ENCODE results near the gene CRX. TPM values are rescaled to one million over a fixed set of nuclear protein-coding genes. Genes with fewer than 3 reads are reported as not detected.

CRX gene
- total and polyA plus RNA-seq, 2 donors (not counting 3 experiments of a cell fraction or from before 2014, with no cell fraction given), result not detected

DNA sequence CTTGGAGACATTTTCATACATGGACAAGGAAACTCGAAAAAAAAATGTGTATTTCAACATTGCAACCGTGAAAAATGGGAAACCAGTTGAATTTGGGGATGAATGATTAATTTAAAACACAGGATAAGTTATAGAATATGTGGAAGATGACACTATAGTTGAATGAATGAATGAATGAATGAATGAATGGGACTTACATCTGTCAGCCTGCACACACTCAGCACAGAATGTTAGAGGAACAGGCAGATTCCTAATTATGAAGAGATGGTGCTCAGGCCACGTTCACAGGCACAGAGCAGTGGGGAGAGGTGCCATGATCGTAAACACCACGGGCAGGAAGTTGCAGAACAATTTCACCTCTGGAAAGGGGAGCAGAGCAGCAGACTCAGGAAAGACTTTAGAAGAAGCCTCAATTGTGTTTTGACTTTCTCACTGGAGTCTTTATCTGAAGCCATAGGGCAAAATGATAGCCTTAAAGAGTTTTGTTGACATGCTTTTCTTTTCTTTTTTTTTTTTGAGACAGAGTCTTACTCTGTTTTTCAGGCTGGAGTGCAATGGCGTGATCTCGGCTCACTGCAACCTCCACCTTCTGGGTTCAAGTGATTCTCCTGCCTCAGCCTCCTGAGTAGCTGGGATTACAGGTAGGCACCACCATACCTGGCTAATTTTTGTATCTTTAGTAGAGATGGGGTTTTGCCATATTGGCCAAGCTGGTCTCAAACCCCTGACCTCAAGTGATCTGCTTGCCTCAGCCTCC lies 69.3 kb downstream of the CRX start:
- Histone ChIP-seq H3K27me3 (ENCODE audit: control insufficient read depth in 2 of 2, insufficient read depth in 2 of 2, low read length in 2 of 2) (no peaks in the 10 kb centered on the region), H3K4me2 (ENCODE audit: insufficient read depth, low read length) (no peak overlapping the region), H3K4me1 (ENCODE audit: control insufficient read depth, extremely low read depth, insufficient read depth, low read length) (no peaks in the 10 kb centered on the region), H3K79me2 (ENCODE audit: control insufficient read depth, insufficient read depth, low read length) (no peaks in the 10 kb centered on the region), H3K27ac (ENCODE audit: insufficient read depth, low read depth, low read length) (no peak overlapping the region), H4K20me1 (replicated peaks; ENCODE audit: control insufficient read depth, extremely low read depth, insufficient read depth, low read length) (no peaks in the 10 kb centered on the region), H3K9me3 (replicated peaks; ENCODE audit: control insufficient read depth, insufficient read depth, low read length) (no peaks in the 10 kb centered on the region), H3K36me3 (ENCODE audit: control insufficient read depth in 2 of 2, extremely low read depth in 1 of 2, insufficient read depth in 2 of 2, low read length in 2 of 2) (no peaks in the 10 kb centered on the region), H3K4me3 (replicated peaks in 1 of 3; ENCODE audit: insufficient read depth in 1 of 3, low read depth in 1 of 3, low read length in 3 of 3) (no peak overlapping the region), H3K9ac (replicated peaks; ENCODE audit: extremely low read depth, insufficient read depth, low read length) (no peak overlapping the region), H3K9me1 (replicated peaks; ENCODE audit: control insufficient read depth, extremely low read depth, insufficient read depth, low read length) (no peaks in the 10 kb centered on the region), H2AFZ (ENCODE audit: low read depth, low read length) (no peak overlapping the region)
- CTCF ChIA-PET, result interaction anchor here (2.2 kb wide), 1 partner anchor 22 kb away, joined by 9 read pairs; no protein-coding TSS in a partner anchor
- POLR2A ChIA-PET, result no interaction called here
- no peak for FAIRE-seq
- intact Hi-C loops (cut with micrococcal nuclease) (no loop called here), dilution Hi-C loops (cut with MboI; ENCODE audit: extremely low pct_ligation_motif_present, low sequenced_read_pairs) (no loop called here)
- TF ChIP-seq POLR2A (IDR thresholded peaks at IDR 0.05; ENCODE audit: low read depth, low read length), result no peak
- TF ChIP-seq JUN (IDR thresholded peaks at IDR 0.05; ENCODE audit: borderline replicate concordance, insufficient read depth, insufficient read length, low read depth), result no peak
- no peak for TF ChIP-seq POLR2AphosphoS5 (IDR thresholded peaks at IDR 0.05; ENCODE audit: insufficient read depth, low read depth, low read length)
- TF ChIP-seq, protein P1, sequence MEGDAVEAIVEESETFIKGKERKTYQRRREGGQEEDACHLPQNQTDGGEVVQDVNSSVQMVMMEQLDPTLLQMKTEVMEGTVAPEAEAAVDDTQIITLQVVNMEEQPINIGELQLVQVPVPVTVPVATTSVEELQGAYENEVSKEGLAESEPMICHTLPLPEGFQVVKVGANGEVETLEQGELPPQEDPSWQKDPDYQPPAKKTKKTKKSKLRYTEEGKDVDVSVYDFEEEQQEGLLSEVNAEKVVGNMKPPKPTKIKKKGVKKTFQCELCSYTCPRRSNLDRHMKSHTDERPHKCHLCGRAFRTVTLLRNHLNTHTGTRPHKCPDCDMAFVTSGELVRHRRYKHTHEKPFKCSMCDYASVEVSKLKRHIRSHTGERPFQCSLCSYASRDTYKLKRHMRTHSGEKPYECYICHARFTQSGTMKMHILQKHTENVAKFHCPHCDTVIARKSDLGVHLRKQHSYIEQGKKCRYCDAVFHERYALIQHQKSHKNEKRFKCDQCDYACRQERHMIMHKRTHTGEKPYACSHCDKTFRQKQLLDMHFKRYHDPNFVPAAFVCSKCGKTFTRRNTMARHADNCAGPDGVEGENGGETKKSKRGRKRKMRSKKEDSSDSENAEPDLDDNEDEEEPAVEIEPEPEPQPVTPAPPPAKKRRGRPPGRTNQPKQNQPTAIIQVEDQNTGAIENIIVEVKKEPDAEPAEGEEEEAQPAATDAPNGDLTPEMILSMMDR (IDR thresholded peaks at IDR 0.05; ENCODE audit: extremely low read depth in 1 of 2, insufficient read depth in 1 of 2, low read depth in 1 of 2, low read length in 2 of 2), result no peak
- TF ChIP-seq MYC (IDR thresholded peaks at IDR 0.05; ENCODE audit: low read depth, low read length), result no peak
- BruUV-seq (replicated peaks), result no TSS peak
- no peak for DNase-seq (ENCODE audit: low read depth, low spot score)

DNA sequence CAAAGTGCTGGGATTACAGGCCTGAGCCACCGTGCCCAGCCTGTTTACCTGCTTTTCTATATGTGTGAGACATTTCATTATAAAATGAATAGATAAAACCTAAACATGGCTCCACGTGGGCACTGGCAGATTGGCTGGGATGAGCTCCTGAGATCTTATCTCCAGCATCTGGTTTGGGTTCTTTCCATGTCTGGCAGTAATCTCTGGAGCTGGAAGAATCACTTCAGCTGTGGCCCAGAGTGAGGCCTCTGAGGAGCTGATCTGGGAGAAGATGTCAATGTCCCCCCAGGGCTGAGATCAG lies 69.8 kb downstream of the CRX start:
- Histone ChIP-seq H3K79me2 (ENCODE audit: control insufficient read depth, insufficient read depth, low read length) (no peaks in the 10 kb centered on the region), H3K4me3 (replicated peaks in 1 of 3; ENCODE audit: insufficient read depth in 1 of 3, low read depth in 1 of 3, low read length in 3 of 3) (no peak overlapping the region), H3K27me3 (ENCODE audit: control insufficient read depth in 2 of 2, insufficient read depth in 2 of 2, low read length in 2 of 2) (no peaks in the 10 kb centered on the region), H3K27ac (ENCODE audit: insufficient read depth, low read depth, low read length) (no peak overlapping the region), H3K9ac (replicated peaks; ENCODE audit: extremely low read depth, insufficient read depth, low read length) (no peak overlapping the region), H3K9me3 (replicated peaks; ENCODE audit: control insufficient read depth, insufficient read depth, low read length) (no peaks in the 10 kb centered on the region), H4K20me1 (replicated peaks; ENCODE audit: control insufficient read depth, extremely low read depth, insufficient read depth, low read length) (no peaks in the 10 kb centered on the region), H2AFZ (ENCODE audit: low read depth, low read length) (no peak overlapping the region), H3K4me2 (ENCODE audit: insufficient read depth, low read length) (no peak overlapping the region), H3K4me1 (ENCODE audit: control insufficient read depth, extremely low read depth, insufficient read depth, low read length) (no peaks in the 10 kb centered on the region), H3K36me3 (ENCODE audit: control insufficient read depth in 2 of 2, extremely low read depth in 1 of 2, insufficient read depth in 2 of 2, low read length in 2 of 2) (no peaks in the 10 kb centered on the region), H3K9me1 (replicated peaks; ENCODE audit: control insufficient read depth, extremely low read depth, insufficient read depth, low read length) (no peaks in the 10 kb centered on the region)
- DNase-seq (ENCODE audit: low read depth, low spot score) (no peak), FAIRE-seq (no peak)
- BruUV-seq (replicated peaks), result no TSS peak
- CTCF ChIA-PET, result interaction anchor here (2.2 kb wide), 1 partner anchor 22 kb away, joined by 9 read pairs; no protein-coding TSS in a partner anchor
- intact Hi-C loops (cut with micrococcal nuclease), result no loop called here
- POLR2A ChIA-PET, result no interaction called here
- no peak for TF ChIP-seq POLR2A (IDR thresholded peaks at IDR 0.05; ENCODE audit: low read depth, low read length)
- no peak for TF ChIP-seq MYC (IDR thresholded peaks at IDR 0.05; ENCODE audit: low read depth, low read length)
- TF ChIP-seq EZH2 (IDR thresholded peaks at IDR 0.05; ENCODE audit: borderline replicate concordance, low read depth, low read length, severe bottlenecking), result no peak
- TF ChIP-seq, protein P1 (IDR thresholded peaks at IDR 0.05; ENCODE audit: extremely low read depth in 1 of 2, insufficient read depth in 1 of 2, low read depth in 1 of 2, low read length in 2 of 2), result no peak
- TF ChIP-seq FOS (IDR thresholded peaks at IDR 0.05; ENCODE audit: borderline replicate concordance, insufficient read depth, low read length), result no peak
- no peak for TF ChIP-seq JUN (IDR thresholded peaks at IDR 0.05; ENCODE audit: borderline replicate concordance, insufficient read depth, insufficient read length, low read depth)
- no peak for TF ChIP-seq GATA2 (IDR thresholded peaks at IDR 0.05; ENCODE audit: insufficient read depth, insufficient read length, low read depth, low read length)
- no peak for TF ChIP-seq POLR2AphosphoS5 (IDR thresholded peaks at IDR 0.05; ENCODE audit: insufficient read depth, low read depth, low read length)
- TF ChIP-seq, protein P2, sequence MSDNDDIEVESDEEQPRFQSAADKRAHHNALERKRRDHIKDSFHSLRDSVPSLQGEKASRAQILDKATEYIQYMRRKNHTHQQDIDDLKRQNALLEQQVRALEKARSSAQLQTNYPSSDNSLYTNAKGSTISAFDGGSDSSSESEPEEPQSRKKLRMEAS (IDR thresholded peaks at IDR 0.05; ENCODE audit: insufficient read depth, insufficient read length), result no peak
- dilution Hi-C loops (cut with MboI; ENCODE audit: extremely low pct_ligation_motif_present, low sequenced_read_pairs), result no loop called here
